CD14-positive monocyte (primary cell): ENCODE measurements around the gene FEM1C. TPM values are rescaled to one million over a fixed set of nuclear protein-coding genes. Genes with fewer than 3 reads are reported as not detected.

Experiments used
- DNase-seq, 3 donors: peaks; one replicate each; pipeline ENCODE4 v3.0.0-alpha.2; 2011 to 2022
- H2AFZ ChIP-seq: 2 replicates; pipeline ENCODE4 v1.6.0; 2012; ENCODE audit warnings: mild to moderate bottlenecking, low read depth, low read length, inconsistent platforms; ENCODE audit not compliant: insufficient read depth, poor library complexity, severe bottlenecking
- H3K27ac ChIP-seq, 2 donors: 1 replicate in 1 of 2; 2 replicates in 1 of 2; pipeline ENCODE4 v1.5.1; 2012 to 2013; ENCODE audit warnings: low read length in 2 of 2, control low read depth in 1 of 2, inconsistent platforms in 1 of 2, low read depth in 1 of 2, mild to moderate bottlenecking in 1 of 2
- H3K27me3 ChIP-seq, 2 donors: one replicate each; pipeline versions ENCODE4 v1.6.0 to v1.6.1; 2011 to 2013; ENCODE audit warnings: low read length in 2 of 2; ENCODE audit not compliant: control insufficient read depth in 2 of 2, insufficient read depth in 2 of 2
- H3K36me3 ChIP-seq, 2 donors: replicated peaks in 1 of 2; 1 replicate in 1 of 2; 2 replicates in 1 of 2; pipeline versions ENCODE4 v1.5.1 to v1.6.1; 2012 to 2013; ENCODE audit warnings: low read length in 2 of 2, control low read depth in 1 of 2, inconsistent platforms in 1 of 2, mild to moderate bottlenecking in 1 of 2; ENCODE audit not compliant: insufficient read depth in 2 of 2, control insufficient read depth in 1 of 2
- H3K4me1 ChIP-seq, 2 donors: 1 replicate in 1 of 2; 2 replicates in 1 of 2; pipeline versions ENCODE4 v1.5.1 to v1.6.1; 2012 to 2013; ENCODE audit warnings: low read length in 2 of 2, control low read depth in 1 of 2, inconsistent platforms in 1 of 2, mild to moderate bottlenecking in 1 of 2, moderate library complexity in 1 of 2; ENCODE audit not compliant: insufficient read depth in 2 of 2, control insufficient read depth in 1 of 2
- H3K4me2 ChIP-seq: replicated peaks from 2 replicates; pipeline ENCODE3; 2012; ENCODE audit warnings: low read length, moderate library complexity, mild to moderate bottlenecking; ENCODE audit not compliant: poor library complexity, severe bottlenecking; ENCODE audit errors: extremely low read depth
- H3K4me3 ChIP-seq, 3 experiments: fragments of 200-600 bp in 1 of 3; sonication (generic) in 1 of 3; replicated peaks in 1 of 3; 1 replicate in 2 of 3; 2 replicates in 1 of 3; pipeline ENCODE4 v1.5.1; 2011 to 2013; ENCODE audit warnings: low read length in 3 of 3, mild to moderate bottlenecking in 3 of 3, control low read depth in 2 of 3, low read depth in 2 of 3, inconsistent platforms in 1 of 3, moderate library complexity in 1 of 3
- H3K79me2 ChIP-seq: 2 replicates; pipeline ENCODE4 v1.6.0; 2012; ENCODE audit warnings: mild to moderate bottlenecking, control low read depth, inconsistent platforms, low read length, moderate library complexity; ENCODE audit not compliant: insufficient read depth
- H3K9ac ChIP-seq: 2 replicates; pipeline ENCODE4 v1.6.0; 2017; ENCODE audit warnings: low read length, mild to moderate bottlenecking; ENCODE audit not compliant: insufficient read depth, poor library complexity, severe bottlenecking
- H3K9me3 ChIP-seq, 2 donors: replicated peaks in 1 of 2; 1 replicate in 1 of 2; 2 replicates in 1 of 2; pipeline versions ENCODE4 v1.5.1 to v1.6.1; 2012 to 2013; ENCODE audit warnings: low read length in 2 of 2, control low read depth in 1 of 2; ENCODE audit not compliant: control insufficient read depth in 1 of 2, insufficient read depth in 1 of 2
- H4K20me1 ChIP-seq: 2 replicates; pipeline ENCODE4 v1.6.0; 2012; ENCODE audit warnings: mild to moderate bottlenecking, low read length, control low read depth, moderate library complexity; ENCODE audit not compliant: insufficient read depth
- H3K27ac Mint-ChIP-seq, 7 donors: one replicate each; pipeline ENCODE4 v1.8.0; 2020; ENCODE audit warnings: mild to moderate bottlenecking in 7 of 7, mixed read lengths in 7 of 7, moderate library complexity in 6 of 7, inconsistent platforms in 2 of 7
- H3K27me3 Mint-ChIP-seq, 3 donors: one replicate each; pipeline ENCODE4 v1.8.0; 2021 to 2022; ENCODE audit warnings: low read depth in 3 of 3, mild to moderate bottlenecking in 3 of 3, mixed read lengths in 3 of 3, moderate library complexity in 3 of 3, inconsistent platforms in 1 of 3
- H3K36me3 Mint-ChIP-seq, 2 donors: one replicate each; pipeline ENCODE4 v1.8.0; 2020; ENCODE audit warnings: mixed read lengths in 2 of 2, inconsistent platforms in 1 of 2, mild to moderate bottlenecking in 1 of 2
- H3K4me1 Mint-ChIP-seq: one replicate; pipeline ENCODE4 v1.8.0; 2020; ENCODE audit warnings: mild to moderate bottlenecking, mixed read lengths
- H3K4me3 Mint-ChIP-seq, 2 donors: one replicate each; pipeline ENCODE4 v1.8.0; 2020; ENCODE audit warnings: mild to moderate bottlenecking in 2 of 2, mixed read lengths in 2 of 2, moderate library complexity in 1 of 2
- H3K9me3 Mint-ChIP-seq, 7 donors: one replicate each; pipeline ENCODE4 v1.8.0; 2020 to 2022; ENCODE audit warnings: mixed read lengths in 7 of 7, mild to moderate bottlenecking in 6 of 7, moderate library complexity in 6 of 7, inconsistent platforms in 2 of 7
- WGBS: methylation state at CpG from one replicate; pipeline ENCODE4 v1.1.5; 2013; ENCODE audit warnings: missing lambda C conversion rate; ENCODE audit not compliant: insufficient coverage; 5-methylcytosine and 5-hydroxymethylcytosine counted together
- intact Hi-C, 2 donors: fragments of 100-400 bp; cut with micrococcal nuclease; formaldehyde crosslinking; loops; one replicate each; pipeline versions ENCODE4 v1.15.0 to v1.15.1; 2023
- polyA plus RNA-seq, 3 donors: library from polyadenylated mRNA; depleted of rRNA in 1 of 3; unstranded in 2 of 3; stranded (reverse) in 1 of 3; fragments of 300-500 nt in 2 of 3; fragments of >200 nt in 1 of 3; fragmentation: Illumina TruSeq in 2 of 3; gene quantifications; 1 replicate in 2 of 3; 2 replicates in 1 of 3; pipeline ENCODE4 v1.2.3, GENCODE V29; 2012 to 2021
- TF ChIP-seq, protein P1 (sequence below): fragments of 200-600 bp; IDR thresholded peaks from one replicate; pipeline ENCODE4 v1.8.0; 2022; ENCODE audit warnings: antibody characterized with exemption, mild to moderate bottlenecking

Gene FEM1C
- polyA plus RNA-seq, 3 donors, result 2.5 to 18.2 (median 2.6) TPM

DNA sequence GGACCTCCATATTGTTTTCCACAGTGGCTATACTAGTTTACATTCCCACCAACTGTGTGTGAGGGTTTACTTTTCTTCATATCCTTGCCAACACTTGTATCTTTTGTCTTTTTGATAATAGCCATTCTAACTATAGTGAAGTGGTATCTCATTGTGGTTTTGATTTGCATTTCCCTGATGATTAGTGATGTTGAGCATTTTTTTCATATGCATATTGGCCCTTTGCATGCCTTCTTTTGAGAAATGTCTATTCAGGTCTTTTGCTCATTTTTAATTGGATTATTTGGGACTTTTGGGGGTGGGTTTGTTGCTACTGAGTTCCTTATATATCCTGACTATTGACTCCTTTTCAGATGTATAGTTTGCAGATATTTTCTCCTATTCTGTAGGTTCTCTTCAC, 44.4 kb downstream of the FEM1C start:
- TF ChIP-seq, protein P1, sequence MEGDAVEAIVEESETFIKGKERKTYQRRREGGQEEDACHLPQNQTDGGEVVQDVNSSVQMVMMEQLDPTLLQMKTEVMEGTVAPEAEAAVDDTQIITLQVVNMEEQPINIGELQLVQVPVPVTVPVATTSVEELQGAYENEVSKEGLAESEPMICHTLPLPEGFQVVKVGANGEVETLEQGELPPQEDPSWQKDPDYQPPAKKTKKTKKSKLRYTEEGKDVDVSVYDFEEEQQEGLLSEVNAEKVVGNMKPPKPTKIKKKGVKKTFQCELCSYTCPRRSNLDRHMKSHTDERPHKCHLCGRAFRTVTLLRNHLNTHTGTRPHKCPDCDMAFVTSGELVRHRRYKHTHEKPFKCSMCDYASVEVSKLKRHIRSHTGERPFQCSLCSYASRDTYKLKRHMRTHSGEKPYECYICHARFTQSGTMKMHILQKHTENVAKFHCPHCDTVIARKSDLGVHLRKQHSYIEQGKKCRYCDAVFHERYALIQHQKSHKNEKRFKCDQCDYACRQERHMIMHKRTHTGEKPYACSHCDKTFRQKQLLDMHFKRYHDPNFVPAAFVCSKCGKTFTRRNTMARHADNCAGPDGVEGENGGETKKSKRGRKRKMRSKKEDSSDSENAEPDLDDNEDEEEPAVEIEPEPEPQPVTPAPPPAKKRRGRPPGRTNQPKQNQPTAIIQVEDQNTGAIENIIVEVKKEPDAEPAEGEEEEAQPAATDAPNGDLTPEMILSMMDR, result no peak
- Mint-ChIP-seq H3K36me3 (no peaks in the 10 kb centered on the region), H3K27me3 (peaks cover 4 to 9% (median 4%) of the 10 kb centered on the region in 3 donors), H3K9me3 (peaks cover 2 to 13% (median 8%) of the 10 kb centered on the region in 7 donors), H3K27ac (no peak overlapping the region), H3K4me3 (no peak overlapping the region), H3K4me1 (no peaks in the 10 kb centered on the region)
- Histone ChIP-seq H3K27me3 (peaks cover 0 to 8% of the 10 kb centered on the region in 2 donors), H3K9me3 (peaks cover 0 to 3% of the 10 kb centered on the region in 2 donors), H3K4me1 (no peaks in the 10 kb centered on the region), H3K4me2 (no peak overlapping the region), H2AFZ (no peak overlapping the region), H3K79me2 (no peaks in the 10 kb centered on the region), H3K4me3 (no peak overlapping the region), H4K20me1 (no peaks in the 10 kb centered on the region), H3K27ac (no peak overlapping the region), H3K36me3 (no peaks in the 10 kb centered on the region), H3K9ac (no peak overlapping the region)
- no peak for DNase-seq
- intact Hi-C loops, result no loop called here

DNA sequence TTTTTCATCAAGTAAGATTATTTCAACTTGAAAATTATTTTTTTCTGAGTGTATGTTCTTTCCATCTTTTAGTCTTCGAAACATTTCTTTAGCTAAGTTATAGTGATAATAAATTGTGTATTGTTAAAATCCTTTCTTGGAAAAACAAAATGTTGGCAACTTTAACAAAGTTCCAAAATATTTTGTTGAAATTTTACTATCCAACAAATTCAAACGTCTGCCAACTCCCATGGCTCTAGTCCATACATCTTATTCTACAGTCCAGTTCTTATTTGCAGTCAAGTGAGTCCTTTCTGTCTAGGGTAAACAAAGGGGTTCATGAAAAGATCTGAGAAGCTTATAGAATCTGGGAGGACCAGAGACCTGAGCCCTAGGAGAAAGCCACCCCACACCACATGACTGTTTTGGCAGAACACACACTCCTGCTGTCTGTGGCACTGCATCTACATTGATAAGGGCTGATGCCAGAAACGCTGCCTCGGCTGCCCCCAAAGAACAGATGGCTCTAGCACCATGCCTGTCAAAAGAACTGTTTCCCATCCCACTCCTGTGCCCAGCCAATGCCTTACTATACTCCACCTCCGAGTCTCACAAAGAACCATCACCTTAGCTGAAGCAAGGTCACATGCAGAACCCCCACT, 47.5 kb downstream of the FEM1C start:
- no peak for DNase-seq
- no peak overlapping the region for H3K4me3 Mint-ChIP-seq
- TF ChIP-seq, protein P1, result no peak
- H3K27me3 Mint-ChIP-seq, result peaks cover 3 to 11% (median 4%) of the 10 kb centered on the region in 3 donors
- no peak overlapping the region for H3K4me3 ChIP-seq
- no CpG with 5 or more reads among the region's 5 CpGs for WGBS
- H3K27ac Mint-ChIP-seq, result no peak overlapping the region
- H3K4me2 ChIP-seq, result no peak overlapping the region
- intact Hi-C loops, result no loop called here
- H3K9ac ChIP-seq, result no peak overlapping the region
- H3K4me1 ChIP-seq, result peaks cover 18 to 26% of the 10 kb centered on the region in 2 donors
- no peak overlapping the region for H2AFZ ChIP-seq
- H3K36me3 Mint-ChIP-seq, result no peaks in the 10 kb centered on the region
- peaks cover 2 to 16% (median 5%) of the 10 kb centered on the region in 7 donors for H3K9me3 Mint-ChIP-seq
- H3K79me2 ChIP-seq, result no peaks in the 10 kb centered on the region
- no peaks in the 10 kb centered on the region for H3K36me3 ChIP-seq
- no peaks in the 10 kb centered on the region for H4K20me1 ChIP-seq
- peaks cover 0 to 8% of the 10 kb centered on the region in 2 donors for H3K27me3 ChIP-seq
- H3K9me3 ChIP-seq, result peaks cover 0 to 3% of the 10 kb centered on the region in 2 donors
- no peak overlapping the region for H3K27ac ChIP-seq
- peaks cover 24% of the 10 kb centered on the region for H3K4me1 Mint-ChIP-seq
